Stimulated activated CD4-positive, alpha-beta T cell treated with anti-CD3 and anti-CD28 coated beads, Interleukin-4, amount 100 ng/mL, for 1 hour (primary cell): ENCODE results near the gene PSMD3.
A peak's percentile ranks its signal among the peaks of the same experiment; 100 is the strongest.

Experiments used
- DNase-seq: peaks from one replicate; pipeline ENCODE4 v3.0.0-alpha.2; 2020

The PSMD3 gene

DNA sequence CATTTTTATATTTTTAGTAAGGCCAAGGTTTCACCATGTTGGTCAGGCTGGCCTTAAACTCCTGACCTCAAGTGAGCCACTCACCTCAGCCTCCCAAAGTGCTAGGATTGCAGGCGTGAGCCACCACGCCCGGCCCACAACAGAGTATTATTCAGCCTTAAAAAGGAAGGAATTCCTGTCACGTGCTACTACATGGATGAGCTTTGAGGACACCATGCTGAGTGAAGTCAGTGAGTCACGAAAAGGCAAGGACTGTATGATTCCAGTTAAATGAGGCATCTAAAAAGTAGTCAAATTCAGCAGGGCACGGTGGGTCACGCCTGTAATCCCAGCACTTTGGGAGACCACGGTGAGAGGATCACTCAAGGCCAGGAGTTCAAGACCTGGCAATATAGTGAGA is 44.3 kb downstream of the PSMD3 start:
- no peak for DNase-seq

DNA sequence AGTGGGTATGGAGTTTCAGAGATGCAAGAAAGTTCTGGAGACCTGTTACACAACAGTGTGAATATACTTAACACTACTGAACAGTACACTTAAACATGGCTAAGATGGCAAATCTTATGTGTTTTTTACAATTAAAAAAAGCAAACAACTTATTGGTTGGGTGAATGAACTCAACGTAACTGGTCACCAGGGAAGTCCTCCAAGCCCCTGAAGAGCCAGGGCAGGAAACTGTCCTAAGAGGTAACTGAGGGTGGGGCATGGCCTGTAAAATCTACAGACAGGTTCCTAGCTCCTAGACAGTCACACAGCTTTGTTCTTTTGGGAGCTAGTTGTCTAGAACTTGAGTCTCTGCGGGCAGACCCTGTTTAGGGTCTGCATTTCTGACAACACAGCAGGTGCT is 45.0 kb downstream of the PSMD3 start:
- no peak for DNase-seq

DNA sequence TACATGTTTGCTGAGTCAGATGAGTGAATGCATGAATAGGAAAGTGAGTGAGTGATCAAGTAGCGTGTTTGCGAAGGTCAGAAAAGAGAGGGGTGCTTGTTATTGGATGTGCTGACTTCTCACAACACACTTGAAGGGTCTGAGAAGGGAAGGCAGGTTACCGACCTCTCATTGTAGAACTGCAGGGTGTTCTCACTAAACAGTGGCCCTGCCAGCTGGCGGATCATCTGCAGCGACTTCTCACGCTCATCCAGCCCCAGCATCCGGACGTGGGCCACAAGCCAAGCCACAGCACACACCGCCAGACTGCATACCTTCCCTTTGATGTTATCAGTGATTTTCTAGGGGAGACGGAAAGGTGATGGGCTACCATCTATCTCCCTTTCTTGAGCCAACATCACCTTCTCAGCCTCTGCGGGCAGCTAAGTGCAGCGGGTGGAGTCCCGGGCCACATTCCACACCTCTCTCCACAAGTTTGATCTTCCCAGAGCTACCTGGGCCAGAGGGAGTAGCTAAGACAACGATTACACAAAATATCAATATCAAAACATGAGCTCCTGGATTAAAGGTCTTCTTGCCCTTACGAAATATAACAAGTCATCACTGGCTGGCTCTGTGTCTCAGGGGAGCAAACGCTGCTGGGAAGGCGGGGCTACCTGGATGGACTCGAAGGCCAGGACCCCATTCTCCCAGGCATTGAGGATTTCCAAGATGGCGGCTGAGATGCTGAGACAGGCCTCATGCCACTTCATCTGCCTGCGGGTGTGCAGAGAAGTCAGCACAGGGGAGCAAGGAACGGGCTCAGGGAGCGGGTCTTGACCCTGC is 45.6 kb downstream of the PSMD3 start:
- DNase-seq: peak; percentile 33

DNA sequence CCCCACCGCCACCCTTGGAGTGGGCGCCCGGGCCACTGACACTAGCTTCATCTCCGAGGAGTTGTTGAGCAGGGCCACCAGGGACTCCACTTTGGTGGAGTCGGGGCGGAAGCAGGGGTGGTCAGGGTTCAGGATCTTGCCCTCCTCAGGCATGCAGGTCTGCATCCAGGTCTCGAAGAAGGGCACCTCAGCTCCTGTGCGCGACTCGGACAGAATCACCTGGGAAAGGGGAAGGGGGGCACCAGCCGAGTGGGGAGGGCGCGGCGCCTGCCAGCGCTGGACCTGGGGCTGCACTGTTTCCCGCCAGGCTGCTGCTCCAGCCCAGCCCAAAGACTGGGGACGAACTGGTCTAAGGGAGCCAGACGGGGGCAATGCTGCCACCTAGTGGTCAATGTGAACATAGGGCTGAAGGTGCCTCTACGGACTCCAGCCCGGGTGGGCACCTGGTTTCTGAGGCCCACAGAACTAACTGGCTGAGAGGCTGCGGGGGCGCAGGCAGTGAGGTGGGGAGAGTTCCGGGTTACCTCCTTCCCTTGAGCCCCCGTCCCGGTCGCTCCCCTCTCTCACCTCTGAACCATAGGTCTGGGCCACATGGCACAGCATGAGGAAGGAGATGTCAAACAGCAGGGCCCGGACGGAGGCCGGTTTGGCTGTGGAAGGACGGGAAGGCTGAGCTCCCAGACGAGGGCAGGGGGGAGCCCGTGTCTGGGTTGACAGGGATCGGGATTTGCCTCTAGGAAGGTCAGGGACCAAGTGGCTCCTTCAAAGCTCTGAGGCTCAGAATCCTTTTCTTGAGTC is 46.4 kb downstream of the PSMD3 start:
- DNase-seq: peak; percentile 73

- no peak for DNase-seq
Observed at GRCh38 chr17:40027614-40028012, 47.0 kb downstream of the PSMD3 start.

DNA sequence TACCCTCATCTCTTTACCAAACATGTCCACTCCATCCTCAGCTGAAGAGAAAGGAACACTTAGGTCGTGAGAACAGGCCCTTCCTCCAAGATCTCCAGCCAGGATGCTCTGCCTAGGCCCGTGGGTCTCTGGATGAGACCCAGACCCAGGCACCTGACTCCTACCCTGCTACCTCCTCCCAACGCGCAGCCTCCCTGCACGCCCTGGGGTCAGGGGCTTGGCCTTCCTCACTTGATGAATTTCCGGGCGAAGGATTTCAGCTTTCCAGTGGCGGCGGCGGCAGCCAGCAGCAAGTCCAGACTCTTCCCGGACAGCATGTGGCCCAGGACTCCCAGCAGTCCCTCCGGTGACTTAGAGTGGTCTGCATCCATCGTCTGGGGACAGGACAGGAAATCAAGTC is 48.0 kb downstream of the PSMD3 start:
- DNase-seq: no peak

GRCh38 chr17:40031706-40032105 is 51.1 kb downstream of the PSMD3 start:
- DNase-seq: no peak

- DNase-seq: no peak
Observed at GRCh38 chr17:40032322-40033320, 52.0 kb downstream of the PSMD3 start.

DNA sequence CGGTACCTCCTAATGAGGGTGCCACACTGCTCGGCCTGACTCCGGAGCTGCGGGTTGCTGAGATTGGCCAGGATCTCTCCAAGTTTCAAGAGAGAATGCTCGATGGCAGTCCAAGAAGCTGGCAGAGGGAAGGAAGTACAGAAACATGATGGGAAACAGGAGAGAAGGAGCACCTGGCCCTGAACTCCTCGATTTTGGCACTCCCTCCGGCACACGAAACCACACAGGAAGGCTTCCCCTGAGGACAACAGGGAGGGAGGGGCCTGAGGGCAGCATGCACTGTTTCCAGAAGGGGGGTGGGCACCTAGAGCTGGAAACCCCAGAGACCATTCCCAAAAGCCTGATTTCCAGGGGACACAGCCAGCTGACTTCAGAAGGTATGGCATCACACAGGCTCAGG is 52.7 kb downstream of the PSMD3 start:
- no peak for DNase-seq

- no peak for DNase-seq
Observed at GRCh38 chr17:40034426-40035161, 54.0 kb downstream of the PSMD3 start.

DNA sequence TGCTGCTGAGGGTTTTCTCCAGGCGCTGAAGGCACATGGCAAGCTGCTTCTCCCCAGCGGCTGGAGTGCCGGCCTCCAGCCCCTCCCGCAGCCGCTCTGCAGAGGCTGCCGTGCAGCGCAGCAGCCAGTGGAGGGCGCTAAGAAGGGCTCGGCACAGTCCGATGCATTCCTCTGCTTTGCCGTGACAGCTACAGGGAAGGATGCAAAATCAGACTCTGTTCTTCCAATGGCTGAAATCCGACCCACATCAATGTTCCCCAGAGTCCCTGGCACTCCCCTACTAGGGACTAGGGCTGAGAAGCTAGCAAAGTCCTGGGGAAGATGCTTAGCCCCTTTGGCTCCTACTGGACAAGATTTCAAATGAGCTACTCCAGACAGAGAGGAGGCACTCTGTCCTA is 54.6 kb downstream of the PSMD3 start:
- DNase-seq: no peak

- no peak for DNase-seq
Observed at GRCh38 chr17:40038882-40039513, 58.4 kb downstream of the PSMD3 start.

DNA sequence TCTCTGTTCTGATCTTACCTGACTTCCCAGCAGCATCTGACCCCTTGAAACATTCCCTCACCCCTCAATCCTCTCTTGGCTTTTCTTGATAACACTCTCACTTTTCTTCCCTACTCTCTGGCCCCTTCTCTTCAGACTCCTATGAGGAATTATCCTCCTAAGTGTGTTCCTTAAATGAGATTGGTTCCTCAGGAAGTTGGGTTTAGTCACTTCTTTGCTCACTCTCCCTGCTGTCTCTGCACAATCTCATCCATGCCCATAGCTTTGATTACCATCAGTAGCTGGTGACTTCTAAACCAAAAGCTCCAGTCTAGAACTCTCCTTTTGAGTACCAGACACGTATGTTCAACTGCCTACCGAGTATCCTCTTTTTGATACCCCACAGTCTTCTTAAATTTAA is 60.6 kb downstream of the PSMD3 start:
- DNase-seq: no peak
